ENCODE data around the gene TM4SF1. TPM values are rescaled to one million over a fixed set of nuclear protein-coding genes. Genes with fewer than 3 reads are reported as not detected.

Gene TM4SF1
- total and polyA plus RNA-seq, 2 donors from 2014 or later, result 101 to 173 TPM

DNA sequence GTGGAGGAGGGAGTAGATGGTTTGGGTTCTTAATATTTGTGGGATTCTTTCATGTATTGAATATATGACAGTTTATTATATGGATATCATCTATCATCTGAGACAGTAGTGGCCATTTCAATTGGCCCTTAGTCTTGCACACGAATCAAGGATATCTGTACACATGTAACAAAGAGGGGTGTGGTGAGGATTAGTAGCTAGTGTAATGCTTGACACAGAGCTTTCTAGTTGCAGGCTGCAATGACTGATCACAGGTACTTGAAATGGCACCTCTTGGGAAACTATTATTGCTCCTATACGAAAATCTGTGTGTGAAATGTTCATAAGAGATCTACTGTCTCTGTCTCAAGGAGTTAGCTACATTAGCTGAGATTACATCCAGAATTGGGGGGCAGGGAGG, 12.8 kb downstream of the TM4SF1 start:
- Histone ChIP-seq H3K36me3 (ENCODE audit: control insufficient read depth in 2 of 3, insufficient read depth in 3 of 3, low read length in 3 of 3) (no peaks in the 10 kb centered on the region), H3K9ac (ENCODE audit: low read length in 3 of 3) (no peak overlapping the region), H3K4me3 (ENCODE audit: low read length in 3 of 3) (no peak overlapping the region), H3K27ac (ENCODE audit: low read depth in 2 of 2, low read length in 2 of 2) (no peak overlapping the region), H3K4me1 (ENCODE audit: control insufficient read depth in 2 of 3, insufficient read depth in 2 of 3, low read depth in 1 of 3, low read length in 3 of 3) (peaks cover 0 to 3% (median 2%) of the 10 kb centered on the region in 3 donors), H3K27me3 (ENCODE audit: control insufficient read depth, insufficient read depth, low read length) (no peaks in the 10 kb centered on the region), H3K9me3 (ENCODE audit: control insufficient read depth in 2 of 3, insufficient read depth in 1 of 3, low read length in 3 of 3) (no peaks in the 10 kb centered on the region)
- DNase-seq, result no peak
- TF ChIP-seq, protein P1, sequence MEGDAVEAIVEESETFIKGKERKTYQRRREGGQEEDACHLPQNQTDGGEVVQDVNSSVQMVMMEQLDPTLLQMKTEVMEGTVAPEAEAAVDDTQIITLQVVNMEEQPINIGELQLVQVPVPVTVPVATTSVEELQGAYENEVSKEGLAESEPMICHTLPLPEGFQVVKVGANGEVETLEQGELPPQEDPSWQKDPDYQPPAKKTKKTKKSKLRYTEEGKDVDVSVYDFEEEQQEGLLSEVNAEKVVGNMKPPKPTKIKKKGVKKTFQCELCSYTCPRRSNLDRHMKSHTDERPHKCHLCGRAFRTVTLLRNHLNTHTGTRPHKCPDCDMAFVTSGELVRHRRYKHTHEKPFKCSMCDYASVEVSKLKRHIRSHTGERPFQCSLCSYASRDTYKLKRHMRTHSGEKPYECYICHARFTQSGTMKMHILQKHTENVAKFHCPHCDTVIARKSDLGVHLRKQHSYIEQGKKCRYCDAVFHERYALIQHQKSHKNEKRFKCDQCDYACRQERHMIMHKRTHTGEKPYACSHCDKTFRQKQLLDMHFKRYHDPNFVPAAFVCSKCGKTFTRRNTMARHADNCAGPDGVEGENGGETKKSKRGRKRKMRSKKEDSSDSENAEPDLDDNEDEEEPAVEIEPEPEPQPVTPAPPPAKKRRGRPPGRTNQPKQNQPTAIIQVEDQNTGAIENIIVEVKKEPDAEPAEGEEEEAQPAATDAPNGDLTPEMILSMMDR (IDR thresholded peaks at IDR 0.05; ENCODE audit: borderline replicate concordance, extremely low read depth, insufficient read depth), result no peak
- intact Hi-C loops (cut with DNase I), result no loop called here
- no peak for FAIRE-seq

DNA sequence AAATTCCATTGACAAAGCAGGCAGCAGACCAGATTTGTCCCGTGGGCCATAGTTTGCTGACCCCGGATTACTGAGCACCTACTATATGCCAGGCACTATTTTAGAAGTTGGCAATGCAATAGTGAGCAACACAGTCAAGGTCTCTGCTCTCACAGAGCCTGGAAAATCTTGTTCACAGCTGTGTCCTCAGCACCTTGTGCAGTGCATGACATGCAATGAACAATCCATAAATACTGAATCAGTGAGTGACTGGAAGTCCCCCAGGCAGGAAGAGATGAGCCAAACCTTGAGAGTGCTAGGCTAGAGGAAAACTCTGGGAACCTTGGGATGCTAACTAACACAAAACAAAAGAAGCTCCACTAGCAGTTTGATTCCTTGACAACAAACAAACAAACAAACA, 14.4 kb downstream of the TM4SF1 start:
- H3K36me3 ChIP-seq (ENCODE audit: control insufficient read depth in 2 of 3, insufficient read depth in 3 of 3, low read length in 3 of 3), result no peaks in the 10 kb centered on the region
- H3K4me3 ChIP-seq (ENCODE audit: low read length in 3 of 3), result no peak overlapping the region
- no peak for DNase-seq
- TF ChIP-seq, protein P1 (IDR thresholded peaks at IDR 0.05; ENCODE audit: borderline replicate concordance, extremely low read depth, insufficient read depth), result no peak
- no peaks in the 10 kb centered on the region for H3K9me3 ChIP-seq (ENCODE audit: control insufficient read depth in 2 of 3, insufficient read depth in 1 of 3, low read length in 3 of 3)
- no peaks in the 10 kb centered on the region for H3K27me3 ChIP-seq (ENCODE audit: control insufficient read depth, insufficient read depth, low read length)
- H3K27ac ChIP-seq (ENCODE audit: low read depth in 2 of 2, low read length in 2 of 2), result no peak overlapping the region
- no peak for FAIRE-seq
- H3K4me1 ChIP-seq (ENCODE audit: control insufficient read depth in 2 of 3, insufficient read depth in 2 of 3, low read depth in 1 of 3, low read length in 3 of 3), result peaks cover 0 to 2% (median 0%) of the 10 kb centered on the region in 3 donors
- no peak overlapping the region for H3K9ac ChIP-seq (ENCODE audit: low read length in 3 of 3)
- intact Hi-C loops (cut with DNase I), result no loop called here

DNA sequence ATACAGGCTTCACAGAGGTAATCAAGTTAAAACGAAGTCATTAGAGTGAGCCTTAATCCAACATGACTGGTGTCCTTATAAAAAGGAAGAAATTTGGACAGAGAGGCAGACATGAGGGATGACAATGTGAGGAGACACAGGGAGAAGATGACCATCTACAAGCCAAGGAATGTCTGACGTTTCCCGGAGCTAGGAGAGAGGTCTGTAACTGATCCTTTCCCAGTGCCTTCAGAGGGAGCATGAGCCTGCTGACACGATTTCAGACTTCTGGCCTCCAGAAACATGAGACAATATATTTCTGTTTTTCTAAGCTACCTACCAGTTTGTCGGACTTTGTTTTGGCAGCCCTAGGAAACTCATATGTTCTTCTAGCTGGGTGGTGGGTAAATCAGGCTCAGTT, 15.1 kb downstream of the TM4SF1 start:
- H3K4me1 ChIP-seq (ENCODE audit: control insufficient read depth in 2 of 3, insufficient read depth in 2 of 3, low read depth in 1 of 3, low read length in 3 of 3), result peaks cover 0 to 2% (median 0%) of the 10 kb centered on the region in 3 donors
- no peaks in the 10 kb centered on the region for H3K27me3 ChIP-seq (ENCODE audit: control insufficient read depth, insufficient read depth, low read length)
- intact Hi-C loops (cut with DNase I), result no loop called here
- no peaks in the 10 kb centered on the region for H3K9me3 ChIP-seq (ENCODE audit: control insufficient read depth in 2 of 3, insufficient read depth in 1 of 3, low read length in 3 of 3)
- FAIRE-seq (no peak), DNase-seq (peak in 1 of 5 donors; percentile 18)
- H3K27ac ChIP-seq (ENCODE audit: low read depth in 2 of 2, low read length in 2 of 2), result no peak overlapping the region
- no peaks in the 10 kb centered on the region for H3K36me3 ChIP-seq (ENCODE audit: control insufficient read depth in 2 of 3, insufficient read depth in 3 of 3, low read length in 3 of 3)
- TF ChIP-seq, protein P1 (IDR thresholded peaks at IDR 0.05; ENCODE audit: borderline replicate concordance, extremely low read depth, insufficient read depth), result no peak
- H3K4me3 ChIP-seq (ENCODE audit: low read length in 3 of 3), result no peak overlapping the region
- H3K9ac ChIP-seq (ENCODE audit: low read length in 3 of 3), result no peak overlapping the region

DNA sequence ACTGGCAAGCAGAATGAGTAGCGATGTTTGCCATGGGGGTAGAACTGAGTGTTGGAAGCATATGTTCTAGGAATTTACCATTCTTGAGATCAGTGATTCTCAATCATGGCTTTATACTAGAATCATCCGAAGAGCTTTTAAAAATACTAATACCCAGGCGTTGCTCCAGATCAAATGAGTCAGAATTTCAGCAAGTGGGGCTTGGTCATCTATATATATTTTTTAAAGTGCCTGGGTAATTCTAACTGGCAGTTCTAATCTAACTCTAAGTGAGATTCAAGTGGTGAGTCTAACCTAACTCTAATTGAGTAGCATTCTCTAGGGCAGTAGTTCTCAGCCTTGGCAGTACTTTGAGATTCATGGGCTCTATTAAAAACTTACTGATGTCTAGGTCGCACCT, 20.8 kb downstream of the TM4SF1 start:
- Histone ChIP-seq H3K4me1 (ENCODE audit: control insufficient read depth in 2 of 3, insufficient read depth in 2 of 3, low read depth in 1 of 3, low read length in 3 of 3) (no peaks in the 10 kb centered on the region), H3K27ac (ENCODE audit: low read depth in 2 of 2, low read length in 2 of 2) (no peak overlapping the region), H3K9me3 (ENCODE audit: control insufficient read depth in 2 of 3, insufficient read depth in 1 of 3, low read length in 3 of 3) (no peaks in the 10 kb centered on the region), H3K27me3 (ENCODE audit: control insufficient read depth, insufficient read depth, low read length) (no peaks in the 10 kb centered on the region), H3K9ac (ENCODE audit: low read length in 3 of 3) (no peak overlapping the region), H3K36me3 (ENCODE audit: control insufficient read depth in 2 of 3, insufficient read depth in 3 of 3, low read length in 3 of 3) (no peaks in the 10 kb centered on the region), H3K4me3 (ENCODE audit: low read length in 3 of 3) (no peak overlapping the region)
- FAIRE-seq (no peak), DNase-seq (no peak)
- intact Hi-C loops (cut with DNase I), result no loop called here
- TF ChIP-seq, protein P1 (IDR thresholded peaks at IDR 0.05; ENCODE audit: borderline replicate concordance, extremely low read depth, insufficient read depth), result no peak
